SK-N-SH (cell line): ENCODE measurements around the gene LAPTM4A. TPM values are rescaled to one million over a fixed set of nuclear protein-coding genes. Genes with fewer than 3 reads are reported as not detected.

Source experiments
- CTCF ChIA-PET: fragments of 300-600, 350-600 bp; formaldehyde crosslinking; extraction: SDS; loops from one replicate; lab custom pipeline; 2021; lab: Yijun Ruan, JAX
- POLR2A ChIA-PET: fragments of 350-600 bp; sonication (Branson Sonifier 250); formaldehyde crosslinking; extraction: SDS; loops from one replicate; lab custom pipeline; 2020; ENCODE audit warnings: antibody characterized with exemption, inconsistent platforms; lab: Yijun Ruan, JAX
- DNase-seq: peaks from one replicate; pipeline ENCODE4 v3.0.0; 2012
- H2AFZ ChIP-seq: fragments of 200-600 bp; sonication (generic); 2 replicates; pipeline ENCODE4 v1.8.1; 2016; ENCODE audit warnings: antibody characterized with exemption, mild to moderate bottlenecking, low read depth
- H3F3A ChIP-seq: fragments of 200-600 bp; sonication (generic); replicated peaks from 2 replicates; pipeline ENCODE3; 2016; ENCODE audit warnings: antibody characterized with exemption, mild to moderate bottlenecking; ENCODE audit not compliant: insufficient read depth
- H3K27ac ChIP-seq, 2 experiments: fragments of 200-500 bp in 1 of 2; fragments of 200-600 bp in 1 of 2; sonication (Bioruptor generic) in 1 of 2; sonication (generic), shearing (Covaris generic) in 1 of 2; 2 replicates each; pipeline versions ENCODE4 v1.5.1 to v1.6.1; 2014 to 2016; ENCODE audit warnings: low read depth in 2 of 2, inconsistent platforms in 1 of 2, low read length in 1 of 2, mild to moderate bottlenecking in 1 of 2, mixed read lengths in 1 of 2
- H3K27me3 ChIP-seq: fragments of 200-600 bp; sonication (generic), shearing (Covaris generic); 2 replicates; pipeline ENCODE4 v1.6.1; 2016; ENCODE audit warnings: mixed run types; ENCODE audit not compliant: insufficient read depth
- H3K36me3 ChIP-seq, 2 experiments: fragments of 200-500 bp in 1 of 2; fragments of 200-600 bp in 1 of 2; sonication (Bioruptor generic) in 1 of 2; sonication (generic) in 1 of 2; replicated peaks in 1 of 2; 2 replicates each; pipeline versions ENCODE3 to v1.5.1; 2014 to 2016; ENCODE audit warnings: low read length in 1 of 2, mild to moderate bottlenecking in 1 of 2; ENCODE audit not compliant: insufficient read depth in 2 of 2, control insufficient read depth in 1 of 2
- H3K4me1 ChIP-seq, 2 experiments: fragments of 200-500 bp in 1 of 2; fragments of 200-600 bp in 1 of 2; sonication (Bioruptor generic) in 1 of 2; sonication (generic), shearing (Covaris generic) in 1 of 2; 2 replicates each; pipeline versions ENCODE4 v1.5.1 to v1.6.1; 2014 to 2016; ENCODE audit warnings: low read depth in 1 of 2, low read length in 1 of 2, mixed run types in 1 of 2; ENCODE audit not compliant: insufficient read depth in 2 of 2, control insufficient read depth in 1 of 2
- H3K4me2 ChIP-seq: fragments of 200-600 bp; sonication (generic), shearing (Covaris generic); 2 replicates; pipeline ENCODE4 v1.6.1; 2017; ENCODE audit warnings: mixed run types
- H3K4me3 ChIP-seq, 2 experiments: fragments of 200-500 bp in 1 of 2; fragments of 200-600 bp in 1 of 2; sonication (Bioruptor generic) in 1 of 2; sonication (generic), shearing (Covaris generic) in 1 of 2; 2 replicates each; pipeline versions ENCODE4 v1.5.1 to v1.8.1; 2014 to 2016; ENCODE audit warnings: low read depth in 2 of 2, inconsistent platforms in 1 of 2, low read length in 1 of 2, mild to moderate bottlenecking in 1 of 2, mixed read lengths in 1 of 2, moderate library complexity in 1 of 2
- H3K79me2 ChIP-seq: fragments of 200-600 bp; sonication (generic); 2 replicates; pipeline ENCODE4 v1.8.1; 2017; ENCODE audit warnings: mild to moderate bottlenecking; ENCODE audit not compliant: insufficient read depth
- H3K9ac ChIP-seq: fragments of 200-600 bp; sonication (generic); 2 replicates; pipeline ENCODE4 v1.6.1; 2017; ENCODE audit warnings: mixed run types
- H3K9me2 ChIP-seq: fragments of 200-600 bp; sonication (generic); 2 replicates; pipeline ENCODE4 v1.6.1; 2017; ENCODE audit warnings: mixed run types
- H3K9me3 ChIP-seq: fragments of 200-600 bp; sonication (generic); 2 replicates; pipeline ENCODE4 v1.6.1; 2017; ENCODE audit warnings: mixed run types, mild to moderate bottlenecking, moderate library complexity
- H4K20me1 ChIP-seq: fragments of 200-600 bp; sonication (generic); 2 replicates; pipeline ENCODE4 v1.6.1; 2017; ENCODE audit warnings: mild to moderate bottlenecking, mixed run types; ENCODE audit not compliant: insufficient read depth
- EP300 ChIP-seq, 2 experiments: IDR thresholded peaks; 2 replicates each; pipeline versions ENCODE4 v1.4.0 to v1.6.1; 2012; ENCODE audit warnings: borderline replicate concordance in 1 of 2, low read depth in 1 of 2, low read length in 1 of 2
- FOXM1 ChIP-seq: IDR thresholded peaks from 2 replicates; pipeline ENCODE4 v1.4.0; 2012; ENCODE audit warnings: low read depth, mild to moderate bottlenecking
- GABPA ChIP-seq: IDR thresholded peaks from 2 replicates; pipeline ENCODE4 v1.4.0; 2012; ENCODE audit warnings: low read depth, mild to moderate bottlenecking
- GATA2 ChIP-seq: sonication (generic); formaldehyde crosslinking; IDR thresholded peaks from 2 replicates; pipeline ENCODE4 v1.5.0; 2020; ENCODE audit warnings: mild to moderate bottlenecking, missing genetic modification reagents
- MEF2A ChIP-seq: IDR thresholded peaks from 2 replicates; pipeline ENCODE4 v1.4.0; 2012; ENCODE audit warnings: low read depth, borderline replicate concordance
- RAD21 ChIP-seq: IDR thresholded peaks from 2 replicates; pipeline ENCODE4 v1.6.1; 2012; ENCODE audit warnings: mild to moderate bottlenecking, low read length
- RCOR1 ChIP-seq: fragments of 150-350 bp; IDR thresholded peaks from 2 replicates; pipeline ENCODE4 v1.6.1; 2017; ENCODE audit warnings: antibody characterized with exemption, low read length
- REST ChIP-seq: IDR thresholded peaks from 2 replicates; pipeline ENCODE4 v1.6.1; 2012; ENCODE audit warnings: mild to moderate bottlenecking, low read depth, low read length, moderate library complexity
- RXRA ChIP-seq: IDR thresholded peaks from 2 replicates; pipeline ENCODE4 v1.4.0; 2012; ENCODE audit warnings: low read depth, mild to moderate bottlenecking, borderline replicate concordance
- SMC3 ChIP-seq: IDR thresholded peaks from 2 replicates; pipeline ENCODE4 v1.6.1; 2012; ENCODE audit warnings: low read depth, low read length, improper control_type of control experiment
- TCF12 ChIP-seq: IDR thresholded peaks from 2 replicates; pipeline ENCODE4 v1.4.0; 2012
- TEAD4 ChIP-seq: IDR thresholded peaks from 2 replicates; pipeline ENCODE4 v1.4.0; 2012; ENCODE audit warnings: mild to moderate bottlenecking, borderline replicate concordance; ENCODE audit not compliant: insufficient read depth
- YY1 ChIP-seq: IDR thresholded peaks from 2 replicates; pipeline ENCODE4 v1.4.0; 2012; ENCODE audit warnings: low read depth, mild to moderate bottlenecking
- WGBS: methylation state at CpG from one replicate; pipeline ENCODE4 v1.1.6; 2017; ENCODE audit warnings: low lambda C conversion rate; 5-methylcytosine and 5-hydroxymethylcytosine counted together
- polyA plus RNA-seq, 3 experiments: library from polyadenylated mRNA; depleted of rRNA; stranded (reverse); fragments of >200 nt; gene quantifications; 2 replicates each; pipeline ENCODE4 v1.2.3, GENCODE V29; 2012

LAPTM4A gene
- polyA plus RNA-seq, 1 of the 3 experiments (the other 2 are of a cell fraction) = 306 TPM

- no peak for TF ChIP-seq REST
- no peak for TF ChIP-seq FOXM1
Observed at GRCh38 chr2:20023688-20024087, 27.7 kb downstream of the LAPTM4A start (continued).

DNA sequence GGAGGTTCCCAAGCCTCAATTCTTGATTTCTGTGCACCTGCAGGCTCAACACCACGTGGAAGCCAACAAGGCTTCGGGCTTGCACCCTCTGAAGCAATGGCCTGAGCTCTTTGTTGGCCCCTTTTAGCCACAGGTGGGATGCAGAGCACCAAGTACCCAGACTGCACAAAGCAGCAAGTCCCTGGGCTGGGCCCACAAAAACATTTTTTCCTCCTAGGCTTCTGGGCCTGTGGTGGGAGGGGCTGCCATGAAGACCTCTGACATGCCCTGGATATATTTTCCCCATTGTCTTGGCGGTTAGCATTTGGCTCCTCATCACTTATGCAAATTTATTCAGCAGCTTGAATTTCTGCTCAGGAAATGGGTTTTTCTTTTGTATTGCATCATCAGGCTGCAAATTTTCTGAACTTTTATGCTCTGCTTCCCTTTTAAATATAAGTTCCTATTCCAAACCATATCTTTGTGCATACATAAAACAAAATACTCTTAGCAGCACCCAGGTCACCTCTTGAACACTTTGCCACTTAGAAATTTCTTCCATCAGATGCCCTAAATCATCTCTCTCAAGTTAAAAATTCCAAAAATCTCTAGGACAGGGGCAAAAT, 29.9 kb downstream of the LAPTM4A start:
- ChIA-PET POLR2A (no interaction called here), CTCF (interaction anchor here (0.5 to 2.7 kb wide), 3 partner anchors 12 to 74 kb away, joined by 3 to 15 read pairs (median 3); no protein-coding TSS in a partner anchor)

More for the DNA sequence above, 29.9 kb downstream of the LAPTM4A start:
- no peaks in the 10 kb centered on the region for H3K27me3 ChIP-seq
- no peak overlapping the region for H3K27ac ChIP-seq
- no peaks in the 10 kb centered on the region for H3K9me2 ChIP-seq
- no peaks in the 10 kb centered on the region for H4K20me1 ChIP-seq
- no peak overlapping the region for H2AFZ ChIP-seq
- no peak for TF ChIP-seq GATA2 (CRISPR knock-in tag)
- TF ChIP-seq GABPA = no peak
- TF ChIP-seq SMC3 = no peak
- no peak for TF ChIP-seq YY1
- TF ChIP-seq EP300 (IDR thresholded peaks at IDR 0.05; ENCODE audit: borderline replicate concordance in 1 of 2, low read depth in 1 of 2, low read length in 1 of 2) = no peak
- no peak for TF ChIP-seq RCOR1
- no peak for TF ChIP-seq RXRA
- TF ChIP-seq REST = no peak
- no peak for TF ChIP-seq RAD21
- no peak for TF ChIP-seq MEF2A
- TF ChIP-seq TEAD4 = no peak
- no peak for TF ChIP-seq TCF12
- WGBS = 41% methylated on average over 3 of the region's 3 CpGs
- H3K4me2 ChIP-seq = no peak overlapping the region
- H3K4me1 ChIP-seq = no peaks in the 10 kb centered on the region; a peak in 1 of 4 replicates
- no peaks in the 10 kb centered on the region; the same call in 1 of the 2 replicates for H3K9me3 ChIP-seq
- H3F3A ChIP-seq = peaks cover 12% of the 10 kb centered on the region
- no peaks in the 10 kb centered on the region for H3K36me3 ChIP-seq
- H3K4me3 ChIP-seq = no peak overlapping the region
- H3K9ac ChIP-seq = no peak overlapping the region
- no peak for DNase-seq
- H3K79me2 ChIP-seq = no peaks in the 10 kb centered on the region
